ENCODE results near the gene POMGNT2.

POMGNT2 gene

DNA sequence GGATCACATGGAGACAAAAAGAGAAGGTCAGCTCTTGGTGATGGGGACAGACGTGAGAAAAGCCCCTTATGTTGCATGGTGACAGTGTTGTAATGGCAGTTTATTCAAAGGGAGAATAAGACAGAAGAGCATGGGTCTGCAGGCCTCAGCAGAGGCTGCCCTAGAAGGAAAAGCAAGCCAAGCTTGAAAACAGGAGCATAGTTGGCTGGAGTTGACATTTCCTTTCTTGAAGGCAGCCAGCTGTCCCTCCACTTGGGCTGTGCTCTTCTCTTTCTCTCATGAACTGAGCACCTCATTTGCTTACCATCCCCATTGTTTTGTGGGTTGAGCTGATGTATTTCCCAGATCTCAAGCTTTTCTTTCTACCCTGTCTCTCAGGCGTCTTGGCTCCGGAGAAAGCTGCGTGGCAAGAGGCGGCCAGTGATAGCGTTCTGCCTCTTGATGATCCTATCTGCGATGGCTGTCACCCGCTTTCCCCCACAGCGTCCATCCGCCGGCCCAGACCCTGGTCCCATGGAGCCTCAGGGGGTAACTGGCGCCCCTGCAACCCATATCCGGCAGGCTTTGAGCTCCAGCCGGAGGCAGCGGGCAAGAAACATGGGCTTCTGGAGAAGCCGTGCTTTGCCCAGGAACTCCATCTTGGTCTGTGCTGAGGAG, 73.9 kb downstream of the POMGNT2 start:
- Histone ChIP-seq H3K4me3 (ENCODE audit: low read depth, low read length) (no peak overlapping the region), H3K27ac (no peak overlapping the region), H3K9me3 (ENCODE audit: severe bottlenecking) (no peaks in the 10 kb centered on the region), H3K36me3 (no peaks in the 10 kb centered on the region), H3K27me3 (ENCODE audit: insufficient read depth, low read depth, severe bottlenecking) (no peaks in the 10 kb centered on the region)
- TF ChIP-seq CTCF (IDR thresholded peaks at IDR 0.05; ENCODE audit: low read depth, low read length) = no peak
- no peak for DNase-seq

- H3K27me3 ChIP-seq (ENCODE audit: insufficient read depth, low read depth, severe bottlenecking) = no peaks in the 10 kb centered on the region
- no peak for TF ChIP-seq CTCF (IDR thresholded peaks at IDR 0.05; ENCODE audit: low read depth, low read length)
- H3K9me3 ChIP-seq (ENCODE audit: severe bottlenecking) = no peaks in the 10 kb centered on the region
- no peaks in the 10 kb centered on the region for H3K36me3 ChIP-seq
- no peak overlapping the region for H3K4me3 ChIP-seq (ENCODE audit: low read depth, low read length)
- no peak overlapping the region for H3K27ac ChIP-seq
- DNase-seq = no peak
Measured at GRCh38 chr3:43031485-43031884, 74.4 kb downstream of the POMGNT2 start.

DNA sequence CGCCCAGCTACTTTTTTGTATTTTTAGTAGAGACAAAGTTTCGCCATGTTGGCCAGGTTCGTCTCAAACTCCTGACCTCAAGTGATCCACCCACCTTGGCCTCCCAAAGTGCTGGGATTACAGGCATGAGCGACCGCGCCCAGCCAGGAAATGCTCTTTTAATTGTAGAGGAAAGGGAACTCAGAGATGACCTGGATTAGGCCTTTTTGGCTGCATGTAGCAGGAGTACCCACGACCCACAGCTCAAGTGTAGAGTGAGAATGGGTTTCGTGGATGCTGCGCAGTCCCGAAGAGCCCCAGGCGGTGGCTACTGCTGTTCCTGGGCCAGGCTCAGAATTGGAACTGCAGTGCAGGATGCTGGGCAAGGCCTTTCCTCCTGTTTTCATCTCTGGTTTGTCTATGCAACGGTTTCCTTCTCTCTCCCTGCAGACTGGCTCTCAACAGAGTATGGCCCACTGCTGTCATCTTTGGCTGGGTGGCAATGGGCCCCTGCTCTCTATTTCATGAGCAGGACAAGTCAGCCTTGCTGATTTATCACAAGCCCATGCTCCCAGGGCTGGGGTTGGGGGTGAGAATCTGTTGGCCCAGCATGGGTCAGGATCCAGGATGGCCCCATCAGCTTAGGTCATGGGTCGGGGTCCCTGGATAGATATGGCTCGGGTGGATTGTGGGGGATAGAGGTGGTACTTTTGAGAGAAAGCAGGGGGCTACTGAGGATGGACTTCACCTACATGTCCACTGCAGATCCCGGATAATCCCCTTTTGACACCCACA, 75.5 kb downstream of the POMGNT2 start:
- Histone ChIP-seq H3K36me3 (no peaks in the 10 kb centered on the region), H3K27ac (no peak overlapping the region), H3K27me3 (ENCODE audit: insufficient read depth, low read depth, severe bottlenecking) (peaks cover 2% of the 10 kb centered on the region), H3K4me3 (ENCODE audit: low read depth, low read length) (no peak overlapping the region), H3K9me3 (ENCODE audit: severe bottlenecking) (no peaks in the 10 kb centered on the region)
- no peak for DNase-seq
- TF ChIP-seq CTCF (IDR thresholded peaks at IDR 0.05; ENCODE audit: low read depth, low read length) = no peak
